ENCODE data around the gene GNA14.
"Not testable (repeated sequence)": the region's sequence is repeated elsewhere in the genome, so short reads cannot be mapped to it uniquely, and the experiment has no call there.

Gene GNA14

DNA sequence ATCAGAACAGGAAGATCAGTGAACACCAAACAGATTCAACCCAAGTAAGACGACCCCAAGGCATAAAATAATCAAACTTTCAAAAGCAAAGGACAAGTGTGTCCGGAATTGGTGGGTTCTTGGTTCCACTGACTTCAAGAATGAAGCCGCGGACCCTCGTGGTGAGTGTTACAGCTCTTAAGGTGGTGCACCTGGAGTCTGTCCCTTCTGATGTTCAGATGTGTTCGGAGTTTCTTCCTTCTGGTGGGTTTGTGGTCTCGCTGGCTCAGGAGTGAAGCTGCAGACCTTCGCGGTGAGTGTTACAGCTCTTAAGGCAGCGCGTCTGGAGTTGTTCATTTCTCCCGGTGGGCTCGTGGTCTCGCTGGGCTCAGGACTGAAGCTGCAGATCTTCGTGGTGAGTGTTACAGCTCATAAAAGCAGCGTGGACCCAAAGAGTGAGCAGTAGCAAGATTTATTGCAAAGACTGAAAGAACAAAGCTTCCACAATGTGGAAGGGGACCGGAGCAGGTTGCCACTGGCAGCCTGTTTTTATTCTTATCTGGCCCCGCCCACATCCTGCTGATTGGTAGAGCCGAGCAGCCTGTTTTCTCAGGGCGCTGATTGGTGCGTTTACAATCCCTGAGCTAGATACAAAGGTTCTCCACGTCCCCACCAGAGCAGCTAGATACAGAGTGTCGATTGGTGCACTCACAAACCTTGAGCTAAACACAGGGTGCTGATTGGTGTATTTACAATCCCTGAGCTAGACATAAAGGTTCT is 158.5 kb downstream of the GNA14 start:
- not testable (repeated sequence) for DNase-seq (ENCODE audit: low spot score)

DNA sequence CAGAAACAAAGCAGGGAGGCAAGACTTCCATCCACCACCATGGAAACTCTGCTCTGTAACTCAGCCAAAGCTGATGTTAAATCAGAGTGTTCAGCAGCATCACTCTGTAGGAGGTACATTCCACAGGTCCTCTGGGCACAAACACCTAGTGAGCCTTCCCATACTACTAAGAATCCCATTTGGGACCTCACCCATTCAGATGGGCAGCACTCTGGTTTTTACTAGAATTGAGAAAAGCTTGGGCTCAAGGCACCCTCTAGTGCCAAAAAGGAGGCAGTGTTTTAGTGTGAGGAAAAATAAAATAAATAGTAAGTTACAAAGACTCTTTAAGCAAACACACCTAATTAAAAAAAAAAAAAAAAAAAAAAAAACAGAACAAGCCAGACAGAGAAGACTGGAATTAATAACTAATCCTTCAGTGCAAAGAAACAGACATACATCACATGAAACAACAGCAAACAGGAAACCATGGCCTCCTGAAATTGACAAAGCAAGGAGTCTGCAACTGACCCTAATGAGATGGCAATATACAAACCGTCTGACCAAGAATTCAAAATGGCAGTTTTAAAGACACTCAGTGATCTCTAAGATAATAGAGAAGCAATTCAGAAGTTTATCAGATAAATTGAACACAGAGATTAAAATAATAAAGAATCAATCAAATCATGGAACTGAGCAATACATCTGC is 159.5 kb downstream of the GNA14 start:
- peak; percentile 11 for DNase-seq (ENCODE audit: low spot score)

DNA sequence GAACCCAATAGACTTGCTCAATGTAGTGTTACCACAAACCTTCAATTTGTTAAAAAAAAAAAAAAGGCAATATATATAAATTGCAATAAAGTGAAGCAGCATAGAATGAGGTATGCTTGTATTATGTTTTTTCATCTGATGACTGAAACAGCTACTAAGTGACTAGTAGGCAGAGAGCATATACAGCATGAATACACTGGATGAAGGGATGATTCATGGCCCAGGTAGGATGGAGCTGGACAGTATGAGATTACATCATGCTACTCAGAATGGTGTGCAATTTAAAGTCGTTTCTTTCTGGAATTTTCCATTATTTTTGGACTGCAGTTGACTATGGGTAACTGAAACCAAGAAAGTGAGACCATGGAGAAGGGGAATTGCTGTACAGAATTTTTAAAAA is 161.2 kb downstream of the GNA14 start:
- DNase-seq (ENCODE audit: low spot score), result peak; percentile 9

DNA sequence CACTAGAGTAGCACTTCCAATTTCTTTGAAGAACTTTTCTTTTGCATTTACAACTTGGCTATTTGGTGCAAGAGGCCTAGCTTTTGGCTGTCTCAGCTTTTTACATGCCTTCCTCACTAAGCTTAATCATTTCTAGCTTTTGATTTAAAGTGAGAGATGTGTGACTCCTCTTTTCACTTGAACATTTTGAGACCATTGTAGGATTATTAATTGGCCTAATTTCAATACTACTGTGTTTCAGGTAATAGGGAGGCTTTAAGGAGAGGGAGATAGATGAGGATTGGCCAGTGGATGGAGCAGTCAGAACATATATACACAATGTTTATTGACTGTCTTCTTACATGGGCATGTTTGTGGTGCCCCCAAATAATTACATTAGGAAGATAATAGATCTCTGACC is 161.7 kb downstream of the GNA14 start:
- no peak for DNase-seq (ENCODE audit: low spot score)

DNA sequence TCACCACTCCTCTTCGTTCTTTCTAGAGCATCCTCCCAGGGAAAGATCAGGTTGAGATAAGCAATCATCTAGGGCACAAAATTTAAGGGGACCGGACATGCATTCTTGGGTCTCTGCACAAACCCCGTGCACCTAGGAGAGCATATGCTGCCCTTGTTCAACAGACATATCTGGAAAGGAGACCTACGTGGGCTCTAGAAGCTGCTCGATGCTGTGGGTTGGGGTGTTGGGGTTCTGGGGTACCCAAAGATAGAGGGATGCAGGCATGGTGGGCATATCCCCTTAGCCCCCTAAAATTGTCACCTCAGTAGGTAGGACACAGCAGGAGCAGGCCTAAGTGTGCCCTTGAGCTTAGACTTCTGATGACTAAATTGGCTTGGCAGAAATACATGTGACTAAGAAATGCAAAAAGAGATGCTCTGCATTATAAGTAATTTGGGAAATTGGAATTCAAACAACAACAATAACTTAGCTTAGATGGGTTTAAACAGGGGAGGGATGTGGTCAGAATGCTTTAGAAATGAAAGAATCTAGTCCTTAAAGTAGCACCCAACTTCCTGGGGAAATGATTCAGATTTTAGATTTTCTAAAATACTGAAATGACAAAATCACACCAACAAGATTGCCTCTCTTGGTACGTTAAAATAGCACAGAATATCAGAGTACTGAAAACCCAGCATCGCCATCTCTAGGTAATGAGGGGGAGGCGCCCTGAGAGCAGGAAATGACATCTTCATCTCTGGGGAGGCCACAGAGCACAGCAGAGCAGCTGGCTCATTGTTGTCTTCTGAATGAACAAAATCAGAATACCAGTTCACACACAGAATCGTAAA is 172.3 kb downstream of the GNA14 start:
- no peak for DNase-seq (ENCODE audit: low spot score)

DNA sequence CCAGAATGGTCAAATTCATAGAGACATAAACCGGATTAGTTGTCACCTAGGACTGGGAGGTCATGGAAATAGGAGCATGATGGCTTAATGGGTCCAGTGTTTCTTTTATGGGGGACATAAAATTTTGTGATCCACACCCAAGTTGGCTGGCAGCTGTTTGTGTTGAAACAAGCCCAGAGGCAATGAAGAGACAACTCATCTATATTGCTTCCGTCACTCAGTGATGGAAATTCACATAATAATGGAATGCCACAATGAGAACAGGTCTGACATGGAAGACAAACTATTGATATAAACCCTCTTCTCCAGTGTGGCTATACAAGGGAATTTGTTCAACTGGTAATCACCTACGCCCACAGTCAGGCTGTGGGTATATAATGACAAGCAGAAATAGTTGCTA is 173.2 kb downstream of the GNA14 start:
- DNase-seq (ENCODE audit: low spot score), result no peak

DNA sequence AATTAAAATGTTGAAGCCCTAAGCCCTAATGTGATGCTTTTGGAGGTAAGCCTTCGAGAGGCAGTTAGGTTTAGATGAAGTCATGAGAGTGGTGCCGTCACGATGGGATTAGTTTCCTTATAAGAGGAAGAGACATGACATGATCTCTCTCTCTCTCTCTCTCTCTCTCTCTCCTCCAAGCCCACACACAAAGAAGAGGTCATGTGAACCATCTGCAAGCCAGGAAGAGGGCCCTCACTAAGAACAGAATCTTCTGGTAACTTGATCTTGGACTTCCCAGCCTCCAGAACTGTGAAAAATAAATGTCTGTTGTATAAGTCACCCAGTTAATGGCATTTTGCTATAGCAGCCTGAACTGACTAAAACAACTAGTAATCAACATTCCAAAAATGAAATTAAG is 175.5 kb downstream of the GNA14 start:
- no peak for DNase-seq (ENCODE audit: low spot score)

DNA sequence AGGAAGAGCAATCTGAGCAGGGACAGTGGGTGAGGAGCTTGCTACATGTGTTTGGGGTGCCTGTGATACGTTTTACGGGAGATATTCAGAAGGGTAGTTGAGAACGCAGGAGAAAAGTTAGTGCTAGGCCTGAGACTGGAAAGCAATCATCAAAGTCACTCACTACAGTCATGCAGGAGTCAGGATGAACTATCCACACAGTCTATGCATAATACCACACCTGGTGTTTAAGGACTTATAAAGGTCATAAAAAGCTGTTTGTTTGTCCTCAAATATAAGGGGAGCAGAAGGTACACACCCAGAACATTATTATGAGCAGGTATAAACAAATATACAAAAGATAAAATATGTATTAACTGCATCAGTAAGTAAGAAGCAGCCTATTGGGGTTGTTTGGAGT is 176.6 kb downstream of the GNA14 start:
- DNase-seq (ENCODE audit: low spot score), result no peak

DNA sequence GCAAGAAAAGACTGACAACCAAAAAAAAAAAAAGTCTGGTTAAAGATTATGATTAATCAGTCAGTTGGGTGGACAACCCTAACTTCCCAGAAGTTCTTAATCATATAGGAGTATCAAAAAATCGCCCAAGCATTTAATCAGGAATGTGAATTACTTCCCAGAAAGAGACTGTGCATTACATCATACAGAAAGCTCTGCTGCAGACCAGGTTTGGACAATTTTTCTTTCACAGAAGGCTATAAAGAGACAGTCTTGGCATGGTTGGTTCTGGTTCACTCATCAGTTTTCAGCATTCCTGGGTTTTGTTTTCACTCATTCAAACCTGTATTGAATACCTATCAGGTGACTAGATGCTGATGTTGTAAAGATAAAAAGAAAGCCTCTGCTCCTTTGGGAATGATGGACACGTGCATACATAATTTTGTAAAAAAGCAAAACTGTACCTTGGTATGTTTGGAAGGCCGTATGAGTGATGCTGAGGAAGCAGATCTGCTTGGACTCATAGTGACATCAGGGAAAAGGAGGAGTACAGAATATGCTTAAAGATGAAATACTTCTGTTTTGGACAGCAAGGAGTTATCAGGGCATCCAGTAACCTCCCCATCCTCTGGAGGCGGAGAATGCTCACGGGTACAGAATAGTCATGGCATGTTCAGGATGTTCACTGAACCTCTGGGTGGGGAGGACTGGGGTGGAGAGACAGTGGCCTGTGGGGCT is 178.4 kb downstream of the GNA14 start:
- DNase-seq (ENCODE audit: low spot score), result no peak

DNA sequence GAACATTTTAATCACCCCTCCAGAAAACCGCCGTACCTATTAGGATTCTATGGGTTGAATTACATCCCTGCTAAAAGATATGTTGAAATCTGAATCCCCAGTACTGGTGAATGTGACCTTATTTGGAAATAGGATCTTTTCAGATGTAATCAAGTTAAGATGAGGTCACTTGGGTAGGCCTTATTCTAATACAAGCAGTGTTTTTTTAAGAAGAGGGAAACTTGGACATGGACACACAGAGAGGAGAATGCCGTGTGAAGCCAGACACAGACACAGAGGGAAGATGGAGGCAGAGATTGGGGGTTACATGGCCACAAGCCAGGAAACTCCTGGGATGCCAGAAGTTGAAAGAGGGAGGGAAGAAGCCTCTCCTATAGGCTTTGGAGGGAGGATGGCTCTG is 183.5 kb downstream of the GNA14 start:
- no peak for DNase-seq (ENCODE audit: low spot score)

DNA sequence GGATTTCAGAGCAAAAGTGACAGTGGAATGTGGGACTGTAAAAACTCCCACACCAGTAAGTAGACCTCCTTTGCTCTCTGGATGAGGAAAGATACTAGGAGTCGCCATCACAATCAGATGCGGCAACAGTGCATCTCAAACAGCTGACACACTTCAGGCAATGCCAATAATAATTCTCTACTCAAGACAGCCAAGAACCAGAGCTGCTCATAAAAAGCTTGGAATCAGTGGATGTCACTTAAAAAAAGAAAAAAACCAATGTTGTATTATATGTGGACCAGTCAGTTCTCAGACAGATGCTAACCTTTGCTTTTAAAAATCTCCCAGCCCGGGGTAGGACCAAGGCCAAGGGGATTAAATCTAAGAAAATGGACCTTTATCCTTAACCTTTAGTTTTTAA is 185.0 kb downstream of the GNA14 start:
- DNase-seq (ENCODE audit: low spot score), result no peak

DNA sequence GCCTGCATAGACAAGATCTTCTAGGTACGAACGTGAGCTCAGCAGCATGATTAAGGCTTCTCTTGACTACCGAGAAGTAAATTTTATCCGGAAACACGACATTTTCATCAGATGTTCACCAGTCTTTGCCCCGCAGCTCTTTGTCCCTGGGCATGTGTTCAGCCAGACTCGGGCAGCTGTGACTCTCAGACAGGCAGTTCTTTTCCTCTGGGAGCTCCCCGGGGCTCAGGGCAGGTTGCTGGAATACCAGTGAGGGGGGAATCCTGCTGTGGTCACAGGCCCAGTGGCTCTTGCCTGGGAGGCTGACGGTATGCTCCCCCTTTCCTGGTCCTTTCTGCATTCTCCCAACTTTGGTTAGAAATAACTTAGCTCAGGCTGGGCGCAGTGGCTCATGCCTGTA is 186.1 kb downstream of the GNA14 start:
- DNase-seq (ENCODE audit: low spot score), result no peak

DNA sequence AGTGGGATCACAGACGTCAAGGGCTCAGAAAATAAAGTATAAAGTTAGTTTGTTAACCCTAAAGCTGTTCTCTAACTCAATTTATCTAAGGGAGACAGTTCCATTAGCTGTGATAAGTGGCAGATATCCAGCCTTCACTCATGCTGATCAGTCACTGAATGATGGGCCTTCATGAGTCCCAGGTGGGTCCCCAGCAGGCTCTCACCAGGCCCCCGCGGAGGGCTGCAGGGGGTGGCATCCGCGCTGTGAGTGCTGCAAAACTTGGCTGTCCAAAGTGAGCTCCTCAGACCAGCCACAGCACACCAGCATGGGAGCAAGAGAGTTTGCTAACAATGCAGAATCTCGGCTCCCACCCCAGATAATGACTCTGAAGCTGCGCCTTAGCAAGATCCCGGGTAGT is 187.2 kb downstream of the GNA14 start:
- DNase-seq (ENCODE audit: low spot score), result no peak

DNA sequence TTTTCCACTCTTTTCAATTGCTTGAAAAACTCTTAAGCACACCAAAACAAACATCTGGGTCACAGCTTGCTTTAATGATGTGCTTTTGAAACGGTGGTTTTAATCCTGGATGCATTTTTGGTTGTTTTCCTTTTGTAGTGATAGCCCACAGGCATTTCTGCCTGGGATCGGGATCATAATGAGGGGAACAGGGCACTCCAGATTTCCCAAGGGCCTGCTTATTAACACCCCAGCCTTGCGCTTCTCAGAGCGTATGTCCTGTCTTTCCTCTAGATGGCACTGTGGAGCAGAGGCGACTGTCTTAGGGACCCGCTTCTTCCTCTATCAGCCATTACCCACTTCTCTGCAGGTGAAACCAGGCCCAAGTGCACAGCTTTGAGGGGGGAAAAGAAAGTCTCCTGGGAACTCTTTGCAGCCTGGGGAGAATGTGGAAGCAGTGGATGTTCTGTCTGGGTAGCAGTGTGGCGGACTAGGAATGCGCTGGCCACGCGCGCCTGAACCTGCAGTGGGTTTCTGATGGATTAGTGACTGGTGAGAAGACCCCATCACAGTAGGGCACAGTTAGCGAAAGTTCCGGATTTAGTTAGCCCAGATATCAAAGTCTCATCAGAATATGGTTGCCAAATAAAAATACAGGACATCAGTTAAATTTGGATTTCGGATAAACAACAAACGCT is 190.1 kb downstream of the GNA14 start:
- DNase-seq (ENCODE audit: low spot score), result peak; percentile 63

DNA sequence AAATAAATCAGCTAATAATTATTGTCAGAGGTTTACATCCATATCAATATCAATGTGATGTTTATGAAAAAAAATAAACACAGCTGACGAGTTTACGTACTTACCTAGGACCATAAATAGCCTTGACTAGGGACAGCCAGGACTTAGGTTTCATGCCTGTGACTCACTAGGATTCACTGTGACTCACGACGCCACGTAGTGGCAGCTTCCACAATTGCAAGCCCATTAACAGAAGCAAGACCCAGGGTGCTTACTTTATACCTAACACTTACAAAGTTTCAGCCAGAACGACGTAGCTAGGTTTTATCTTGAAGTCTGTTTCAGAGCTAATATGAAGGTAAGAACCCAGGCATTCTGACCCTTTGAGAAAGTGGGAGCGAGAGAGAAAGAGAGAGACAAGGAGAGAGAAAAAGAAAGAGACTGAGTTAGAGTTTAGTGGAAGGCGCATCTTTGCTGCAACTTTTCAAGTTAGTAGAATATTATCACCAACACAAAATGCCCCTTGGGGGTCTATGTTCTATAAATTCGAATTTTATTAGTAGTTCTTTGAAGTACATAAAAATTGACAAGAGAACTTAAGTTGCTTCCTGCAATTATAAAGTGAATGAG is 191.2 kb downstream of the GNA14 start:
- DNase-seq (ENCODE audit: low spot score), result peak; percentile 78

DNA sequence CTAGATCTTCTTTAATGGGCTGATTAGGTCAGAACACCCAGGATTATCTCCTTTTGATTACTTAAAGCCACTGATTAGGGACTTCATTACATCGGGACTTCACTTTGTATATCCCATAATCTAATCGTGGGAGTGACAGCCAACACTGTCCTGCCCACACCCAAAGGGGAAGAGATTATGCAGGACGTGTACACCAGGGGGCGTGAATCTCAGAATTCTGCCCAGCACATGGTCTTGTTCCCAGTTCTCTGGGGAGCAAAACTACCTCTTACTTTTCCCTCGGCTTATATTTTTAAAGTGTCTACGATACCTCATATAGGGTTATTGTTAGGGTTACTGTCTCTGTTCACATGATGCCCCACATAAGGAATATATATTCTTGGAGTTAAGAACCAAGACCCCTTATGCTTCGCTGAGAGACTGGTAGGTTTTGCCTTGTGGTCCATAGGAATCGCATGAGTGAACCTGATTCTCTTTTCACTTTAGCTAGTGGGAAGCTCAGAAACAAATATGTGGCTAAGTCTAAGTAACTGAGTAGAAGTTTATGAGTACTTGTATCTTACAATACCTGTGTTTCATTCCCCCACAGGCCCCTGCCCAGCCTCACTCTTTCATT is 192.7 kb downstream of the GNA14 start:
- peak; percentile 20 for DNase-seq (ENCODE audit: low spot score)

DNA sequence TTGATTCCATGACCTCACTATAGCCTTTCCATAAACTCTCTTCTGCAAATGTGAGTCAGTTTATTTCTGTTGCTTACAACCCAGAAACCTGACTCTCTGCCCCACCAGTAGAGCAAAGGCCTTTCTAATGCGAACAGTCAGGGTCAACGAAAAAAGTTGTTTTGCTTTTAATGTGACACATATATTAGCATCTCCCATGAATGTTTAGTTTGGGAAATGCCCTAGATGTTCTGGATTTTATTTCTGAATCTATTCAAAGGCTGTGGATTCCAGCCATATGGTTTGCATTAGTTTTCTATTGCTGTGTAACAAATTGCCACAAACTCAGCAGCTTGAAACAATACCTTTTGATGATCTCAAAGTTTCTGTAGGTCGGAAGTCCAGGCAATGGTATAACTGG is 193.5 kb downstream of the GNA14 start:
- DNase-seq (ENCODE audit: low spot score), result no peak

DNA sequence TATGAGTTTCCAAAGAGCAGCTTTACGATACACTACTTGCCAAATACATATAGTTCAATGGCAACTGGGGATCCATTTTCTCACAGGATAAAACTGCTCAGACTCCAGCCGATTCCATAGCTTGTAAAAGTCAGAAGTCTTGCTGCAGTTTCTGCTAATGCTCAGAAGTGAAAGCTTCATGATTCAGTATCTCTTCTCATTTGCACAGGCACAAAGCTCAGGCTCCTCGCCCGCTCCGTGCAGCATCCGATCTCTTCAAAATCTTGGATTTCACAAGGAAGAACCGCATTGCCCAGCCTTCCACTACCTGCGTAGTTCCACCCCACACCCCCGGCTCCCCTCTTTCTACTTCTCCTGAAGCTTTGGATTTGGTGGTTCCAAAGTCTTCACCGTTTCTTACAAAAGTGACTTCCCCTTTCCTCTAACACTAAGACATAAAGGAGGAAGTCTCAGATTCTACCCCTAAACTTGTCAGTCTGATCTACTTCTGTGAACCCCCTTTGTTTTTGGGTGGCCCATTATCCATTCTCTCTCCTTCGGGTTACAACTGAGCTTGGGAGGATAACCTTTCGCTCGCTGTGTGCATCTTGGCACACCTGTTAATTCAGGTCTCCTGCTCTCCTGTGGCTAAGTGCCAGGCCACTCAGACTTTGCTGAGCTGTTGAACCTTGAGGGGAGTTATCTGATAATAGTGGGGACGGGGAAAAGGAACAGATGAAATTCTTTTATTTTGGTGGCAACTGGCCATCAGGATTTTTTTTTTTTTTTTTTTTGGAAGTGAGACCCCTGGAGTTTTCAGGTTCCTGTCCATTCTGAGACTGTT is 194.1 kb downstream of the GNA14 start:
- DNase-seq (ENCODE audit: low spot score), result no peak

DNA sequence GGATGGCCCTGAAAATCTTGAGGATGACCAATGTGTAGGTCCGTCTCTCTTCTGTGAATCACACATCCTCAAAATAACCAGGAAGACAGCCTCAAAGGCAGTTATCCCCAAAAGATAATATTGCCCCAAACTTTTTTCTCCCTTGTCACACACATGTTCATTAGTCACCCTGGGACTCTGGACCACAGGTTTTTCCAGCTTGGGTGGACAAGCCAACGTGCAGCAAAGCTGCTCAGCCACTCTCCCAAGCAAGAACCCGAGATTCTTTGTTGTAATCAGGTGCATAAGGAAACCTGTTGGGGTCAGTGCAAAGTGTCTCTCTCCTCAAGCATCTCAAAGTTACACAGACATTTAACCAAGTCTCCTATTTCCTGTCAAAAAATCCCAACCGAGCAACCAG is 196.6 kb downstream of the GNA14 start:
- DNase-seq (ENCODE audit: low spot score), result no peak

DNA sequence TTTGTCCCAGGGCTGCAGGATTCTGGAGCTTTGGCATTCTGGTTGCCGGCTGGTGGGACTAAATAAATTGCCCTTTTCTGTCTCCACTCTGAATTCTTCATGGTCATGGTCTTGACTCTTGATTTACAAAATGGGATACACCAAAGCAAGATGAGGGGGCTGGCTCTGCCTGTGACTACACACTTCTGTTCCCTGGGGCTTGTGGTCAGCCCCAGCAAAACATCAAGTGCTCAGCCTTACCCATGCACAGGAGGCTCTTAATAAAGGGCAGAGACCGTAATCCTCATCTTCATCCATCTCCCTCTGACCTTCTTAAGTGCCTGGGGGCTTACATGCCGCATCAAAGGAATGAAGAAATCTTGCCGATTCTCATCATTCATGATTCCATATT is 198.0 kb downstream of the GNA14 start:
- DNase-seq (ENCODE audit: low spot score), result no peak

Data from SW480 (cell line).